ENCODE results near the gene TSNAXIP1. TPM values are rescaled to one million over a fixed set of nuclear protein-coding genes. Genes with fewer than 3 reads are reported as not detected.

The TSNAXIP1 gene
- total and polyA plus RNA-seq, 4 donors = 0.09 to 1.5 (median 0.69) TPM

GRCh38 chr16:67847064-67847861, 40.6 kb downstream of the TSNAXIP1 start, which contains the start of gene CENPT:
Gene CENPT (minus strand): TSS chr16:67847693. CDS start chr16:67833859, 13,834 bp downstream.
- no peaks in the 10 kb centered on the region for H3K9me3 ChIP-seq (ENCODE audit: control insufficient read depth in 4 of 4, low read length in 3 of 4)
- no peaks in the 10 kb centered on the region for H3K36me3 ChIP-seq (ENCODE audit: control insufficient read depth in 4 of 4, insufficient read depth in 3 of 4, low read depth in 1 of 4, low read length in 3 of 4)
- peak within 1 kb of the TSS; percentile 81 to 95 for H3K9ac ChIP-seq (ENCODE audit: low read depth in 1 of 2, low read length in 2 of 2)
- under 1% methylated on average over 62 of the region's 62 CpGs for WGBS
- H3K4me1 ChIP-seq (ENCODE audit: control insufficient read depth in 4 of 4, insufficient read depth in 4 of 4, low read length in 3 of 4) = peaks cover 14 to 53% (median 42%) of the 10 kb centered on the region in 4 donors
- peak; percentile 71 for DNase-seq (ENCODE audit: low spot score)
- H3K4me3 ChIP-seq (ENCODE audit: low read depth in 1 of 3, low read length in 3 of 3) = peak within 1 kb of the TSS; percentile 80 to 92 (median 84)
- no peak for TF ChIP-seq YY1 (IDR thresholded peaks at IDR 0.05)
- TF ChIP-seq MAX (IDR thresholded peaks at IDR 0.05) = no peak
- TF ChIP-seq RAD21 (IDR thresholded peaks at IDR 0.05) = no peak
- no peak for TF ChIP-seq NR2F2 (IDR thresholded peaks at IDR 0.05)
- TF ChIP-seq HNF4A (conservative IDR thresholded peaks at IDR 0.05) = no peak
- no peak for TF ChIP-seq TAF1 (conservative IDR thresholded peaks at IDR 0.05)
- no peak for TF ChIP-seq EGR1 (IDR thresholded peaks at IDR 0.05; ENCODE audit: low read depth in 2 of 2)
- H3K27me3 ChIP-seq (ENCODE audit: control insufficient read depth in 4 of 4, insufficient read depth in 4 of 4, low read length in 3 of 4) = no peaks in the 10 kb centered on the region
- peak within 1 kb of the TSS; percentile 89 to 97 for H3K27ac ChIP-seq (ENCODE audit: low read depth in 1 of 2, low read length in 2 of 2)

GRCh38 chr16:67848118-67848517, 41.4 kb downstream of the TSNAXIP1 start:
- H3K4me3 ChIP-seq (ENCODE audit: low read depth in 1 of 3, low read length in 3 of 3) = peak overlapping the region in 2 of 3 donors; percentile 84 to 92
- peaks cover 14 to 46% (median 38%) of the 10 kb centered on the region in 4 donors for H3K4me1 ChIP-seq (ENCODE audit: control insufficient read depth in 4 of 4, insufficient read depth in 4 of 4, low read length in 3 of 4)
- TF ChIP-seq ATF3 (IDR thresholded peaks at IDR 0.05) (no peak), RXRA (IDR thresholded peaks at IDR 0.05) (no peak), YY1 (IDR thresholded peaks at IDR 0.05) (no peak), ZBTB33 (IDR thresholded peaks at IDR 0.05) (no peak), JUND (IDR thresholded peaks at IDR 0.05) (no peak), FOXA2 (IDR thresholded peaks at IDR 0.05) (no peak), HNF4A (conservative IDR thresholded peaks at IDR 0.05) (no peak), TAF1 (conservative IDR thresholded peaks at IDR 0.05) (no peak), MAX (IDR thresholded peaks at IDR 0.05) (no peak), SP1 (IDR thresholded peaks at IDR 0.05) (no peak), GABPA (IDR thresholded peaks at IDR 0.05 in 1 of 2, conservative IDR thresholded peaks at IDR 0.05 in 1 of 2) (no peak), NR2F2 (IDR thresholded peaks at IDR 0.05) (no peak)
- TF ChIP-seq, protein P1, sequence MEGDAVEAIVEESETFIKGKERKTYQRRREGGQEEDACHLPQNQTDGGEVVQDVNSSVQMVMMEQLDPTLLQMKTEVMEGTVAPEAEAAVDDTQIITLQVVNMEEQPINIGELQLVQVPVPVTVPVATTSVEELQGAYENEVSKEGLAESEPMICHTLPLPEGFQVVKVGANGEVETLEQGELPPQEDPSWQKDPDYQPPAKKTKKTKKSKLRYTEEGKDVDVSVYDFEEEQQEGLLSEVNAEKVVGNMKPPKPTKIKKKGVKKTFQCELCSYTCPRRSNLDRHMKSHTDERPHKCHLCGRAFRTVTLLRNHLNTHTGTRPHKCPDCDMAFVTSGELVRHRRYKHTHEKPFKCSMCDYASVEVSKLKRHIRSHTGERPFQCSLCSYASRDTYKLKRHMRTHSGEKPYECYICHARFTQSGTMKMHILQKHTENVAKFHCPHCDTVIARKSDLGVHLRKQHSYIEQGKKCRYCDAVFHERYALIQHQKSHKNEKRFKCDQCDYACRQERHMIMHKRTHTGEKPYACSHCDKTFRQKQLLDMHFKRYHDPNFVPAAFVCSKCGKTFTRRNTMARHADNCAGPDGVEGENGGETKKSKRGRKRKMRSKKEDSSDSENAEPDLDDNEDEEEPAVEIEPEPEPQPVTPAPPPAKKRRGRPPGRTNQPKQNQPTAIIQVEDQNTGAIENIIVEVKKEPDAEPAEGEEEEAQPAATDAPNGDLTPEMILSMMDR (IDR thresholded peaks at IDR 0.05; ENCODE audit: low read depth, low read length, missing input control) = no peak
- 93% methylated on average over 11 of the region's 11 CpGs for WGBS
- no peaks in the 10 kb centered on the region for H3K27me3 ChIP-seq (ENCODE audit: control insufficient read depth in 4 of 4, insufficient read depth in 4 of 4, low read length in 3 of 4)
- DNase-seq (ENCODE audit: low spot score) = no peak
- H3K27ac ChIP-seq (ENCODE audit: low read depth in 1 of 2, low read length in 2 of 2) = peak overlapping the region in 1 of 2 donors; percentile 28
- no peaks in the 10 kb centered on the region for H3K9me3 ChIP-seq (ENCODE audit: control insufficient read depth in 4 of 4, low read length in 3 of 4)
- peak overlapping the region in 1 of 2 donors; percentile 95 for H3K9ac ChIP-seq (ENCODE audit: low read depth in 1 of 2, low read length in 2 of 2)
- H3K36me3 ChIP-seq (ENCODE audit: control insufficient read depth in 4 of 4, insufficient read depth in 3 of 4, low read depth in 1 of 4, low read length in 3 of 4) = no peaks in the 10 kb centered on the region
